ENCODE data around the gene SAMD11. TPM values are rescaled to one million over a fixed set of nuclear protein-coding genes. Genes with fewer than 3 reads are reported as not detected.

The SAMD11 gene
- total RNA-seq, 1 donor from 2014 or later = 0.53 TPM

DNA sequence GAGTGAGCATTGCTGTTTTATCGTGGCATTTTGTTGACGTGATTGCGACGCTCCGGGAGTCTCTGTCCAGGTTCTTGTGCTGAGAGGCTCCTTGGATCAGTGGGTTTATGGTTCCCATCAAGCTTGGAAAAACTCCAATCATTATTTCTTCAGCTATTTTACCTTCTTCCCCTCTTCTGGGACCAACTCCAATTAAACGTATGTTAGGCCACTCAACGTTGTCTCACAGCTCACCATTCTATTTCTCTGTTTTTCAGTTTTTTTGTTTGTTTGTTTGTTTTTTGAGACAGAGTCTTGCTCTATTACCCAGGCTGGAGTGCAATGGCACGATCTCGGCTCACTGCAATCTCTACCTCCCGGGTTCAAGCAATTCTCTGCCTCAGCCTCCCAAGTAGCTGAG lies 68.2 kb downstream of the SAMD11 start:
- no peak for TF ChIP-seq CTCF (IDR thresholded peaks at IDR 0.05; ENCODE audit: insufficient read depth, low read length, severe bottlenecking)
- FAIRE-seq = no peak
- Histone ChIP-seq H3K27me3 (ENCODE audit: control insufficient read depth, insufficient read depth, low read length) (no peaks in the 10 kb centered on the region), H3K4me3 (ENCODE audit: low read depth, low read length) (no peak overlapping the region), H3K36me3 (ENCODE audit: control insufficient read depth, insufficient read depth, low read length) (no peaks in the 10 kb centered on the region)
- DNase-seq (ENCODE audit: low read depth) = no peak

DNA sequence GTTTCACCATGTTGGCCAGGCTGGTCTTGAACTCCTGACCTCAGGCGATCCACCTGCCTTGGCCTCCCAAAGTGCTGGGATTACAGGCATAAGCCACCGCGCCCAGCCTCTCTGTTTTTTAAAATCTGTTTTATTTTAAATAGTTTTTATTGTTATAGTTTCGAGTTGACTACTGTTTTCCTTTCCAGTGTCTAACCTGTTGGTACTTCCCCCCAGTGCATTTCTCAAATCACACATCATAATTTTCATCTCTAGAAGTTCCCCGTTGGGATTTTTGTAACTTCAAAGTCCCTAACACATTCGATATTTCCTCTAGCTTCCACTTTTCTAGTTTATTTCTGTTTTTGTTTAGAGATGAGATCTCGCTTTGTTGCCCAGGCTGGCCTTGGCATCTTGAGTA lies 68.6 kb downstream of the SAMD11 start:
- FAIRE-seq (no peak), DNase-seq (ENCODE audit: low read depth) (no peak)
- no peak for TF ChIP-seq CTCF (IDR thresholded peaks at IDR 0.05; ENCODE audit: insufficient read depth, low read length, severe bottlenecking)
- Histone ChIP-seq H3K36me3 (ENCODE audit: control insufficient read depth, insufficient read depth, low read length) (no peaks in the 10 kb centered on the region), H3K4me3 (ENCODE audit: low read depth, low read length) (no peak overlapping the region), H3K27me3 (ENCODE audit: control insufficient read depth, insufficient read depth, low read length) (no peaks in the 10 kb centered on the region)

- H3K4me3 ChIP-seq (ENCODE audit: low read depth, low read length) = no peak overlapping the region
- no peak for DNase-seq (ENCODE audit: low read depth)
- FAIRE-seq = no peak
- no peaks in the 10 kb centered on the region for H3K36me3 ChIP-seq (ENCODE audit: control insufficient read depth, insufficient read depth, low read length)
- no peak for TF ChIP-seq CTCF (IDR thresholded peaks at IDR 0.05; ENCODE audit: insufficient read depth, low read length, severe bottlenecking)
- no peaks in the 10 kb centered on the region for H3K27me3 ChIP-seq (ENCODE audit: control insufficient read depth, insufficient read depth, low read length)
Measured at GRCh38 chr1:993379-993995, 69.8 kb downstream of the SAMD11 start.

Other genes starting within 250 kb of the SAMD11 start
- not detected in 2 replicates for gene OR4F16, start 237.3 kb upstream of the SAMD11 start, total RNA-seq
- gene NOC2L, start 35.3 kb downstream of the SAMD11 start, total RNA-seq = 116 and 128 TPM in 2 replicates
- gene KLHL17, start 36.7 kb downstream of the SAMD11 start, total RNA-seq = 4.5 and 6.8 TPM in 2 replicates
- gene PLEKHN1, start 42.6 kb downstream of the SAMD11 start, total RNA-seq = 1.6 and 5.4 TPM in 2 replicates
- under 0.01 TPM in 1 of 2 replicates, not detected in the other for gene PERM1, start 58.2 kb downstream of the SAMD11 start, total RNA-seq
- 42.6 and 83.5 TPM in 2 replicates for gene HES4, start 76.2 kb downstream of the SAMD11 start, total RNA-seq
- 18.2 and 25.7 TPM in 2 replicates for gene ISG15, start 89.6 kb downstream of the SAMD11 start, total RNA-seq
- 117 and 132 TPM in 2 replicates for gene AGRN, start 96.2 kb downstream of the SAMD11 start, total RNA-seq
- gene RNF223, start 150.4 kb downstream of the SAMD11 start, total RNA-seq = 9.0 and 14.6 TPM in 2 replicates
- gene C1orf159, start 192.2 kb downstream of the SAMD11 start, total RNA-seq = 5.9 and 8.2 TPM in 2 replicates
- not detected in 2 replicates for gene TTLL10, start 250.0 kb downstream of the SAMD11 start, total RNA-seq

Data from bronchial epithelial cell (primary cell).